Measurements from ENCODE around the gene SLC25A5. TPM values are rescaled to one million over a fixed set of nuclear protein-coding genes. Genes with fewer than 3 reads are reported as not detected.
"Not testable (repeated sequence)": the region's sequence is repeated elsewhere in the genome, so short reads cannot be mapped to it uniquely, and the experiment has no call there.

Gene SLC25A5
- total RNA-seq, 4 donors from 2014 or later, result 110 to 269 (median 202) TPM

DNA sequence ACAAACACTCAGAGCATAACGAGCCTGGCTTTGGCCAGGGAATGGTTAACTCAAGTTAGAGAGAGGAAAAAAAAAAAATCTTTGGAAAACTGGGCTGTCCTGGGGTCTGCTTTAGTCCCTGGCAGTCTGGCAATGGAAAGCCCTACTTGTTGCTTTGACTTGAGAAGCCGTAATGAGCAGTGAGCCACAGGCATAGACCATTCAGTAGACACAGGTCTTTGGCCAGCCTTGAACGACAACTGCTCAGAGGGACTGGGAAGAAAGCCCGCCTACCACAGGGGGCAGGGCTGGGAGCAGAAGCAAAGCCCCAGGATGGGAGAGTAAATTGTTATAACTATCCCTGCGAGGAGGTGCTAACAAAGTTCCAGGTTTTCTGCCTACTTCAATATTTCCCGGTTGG is 43.2 kb upstream of the SLC25A5 start:
- Histone ChIP-seq H3K9me3 (no peaks in the 10 kb centered on the region), H3K27ac (no peak overlapping the region), H3K4me3 (replicated peaks in 1 of 3) (no peak overlapping the region), H3K36me3 (no peaks in the 10 kb centered on the region), H3K27me3 (no peaks in the 10 kb centered on the region), H3K4me1 (no peaks in the 10 kb centered on the region)
- DNase-seq, result no peak
- TF ChIP-seq CTCF (IDR thresholded peaks at IDR 0.05), result no peak
- no peak for TF ChIP-seq POLR2A (IDR thresholded peaks at IDR 0.05)
- 80 to 81% methylated on average over 5 to 6 of the region's 6 CpGs for WGBS, 2 donors
- intact Hi-C loops (cut with DNase I), result no loop called here

DNA sequence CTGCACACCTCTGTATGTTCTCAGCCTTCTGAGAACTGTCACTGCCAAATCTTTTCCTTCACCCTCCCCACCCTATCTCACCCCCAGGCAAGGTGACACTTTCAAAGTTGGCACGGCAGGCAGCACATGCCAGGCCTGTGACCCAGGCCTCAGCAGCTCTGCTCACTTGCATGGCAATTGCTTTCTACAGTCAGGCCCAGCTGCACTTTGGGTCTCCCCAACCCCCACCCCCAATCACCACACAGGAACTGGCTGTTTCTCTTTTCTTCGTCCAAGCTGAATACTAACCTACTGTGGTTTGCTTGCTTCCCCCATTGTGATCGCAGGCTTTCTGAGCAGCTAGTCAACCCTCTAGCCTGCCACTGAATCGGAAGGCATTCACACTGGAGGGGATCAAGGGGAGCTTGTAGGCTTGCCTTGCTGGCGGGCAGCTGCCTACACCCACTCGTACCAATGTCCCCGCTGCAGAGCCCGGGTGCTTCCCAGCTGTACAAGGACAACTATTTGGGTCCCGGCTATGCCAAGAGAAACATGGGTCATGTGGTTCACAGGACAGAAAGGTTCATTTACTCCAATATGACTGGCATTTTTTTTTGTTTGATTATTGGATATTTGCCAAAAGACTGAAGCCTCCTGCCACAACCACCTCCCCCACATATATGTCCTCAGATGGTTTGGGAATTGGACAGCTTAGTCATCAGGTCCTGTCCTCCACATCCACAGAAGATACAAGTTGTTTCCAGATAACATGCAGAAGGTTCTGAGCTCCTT is 41.0 kb upstream of the SLC25A5 start:
- 72 to 92% methylated on average over 7 to 9 of the region's 9 CpGs for WGBS, 2 donors
- no peak for TF ChIP-seq CTCF (IDR thresholded peaks at IDR 0.05)
- no peak for TF ChIP-seq POLR2A (IDR thresholded peaks at IDR 0.05)
- no peak overlapping the region for H3K4me3 ChIP-seq (replicated peaks in 1 of 3)
- no peaks in the 10 kb centered on the region for H3K4me1 ChIP-seq
- H3K36me3 ChIP-seq, result no peaks in the 10 kb centered on the region
- no peak for DNase-seq
- H3K27me3 ChIP-seq, result no peaks in the 10 kb centered on the region
- intact Hi-C loops (cut with DNase I), result no loop called here
- H3K27ac ChIP-seq, result no peak overlapping the region
- H3K9me3 ChIP-seq, result no peaks in the 10 kb centered on the region

- Histone ChIP-seq H3K4me1 (no peaks in the 10 kb centered on the region), H3K27ac (no peak overlapping the region), H3K27me3 (no peaks in the 10 kb centered on the region), H3K4me3 (replicated peaks in 1 of 3) (no peak overlapping the region), H3K36me3 (no peaks in the 10 kb centered on the region), H3K9me3 (no peaks in the 10 kb centered on the region)
- intact Hi-C loops (cut with DNase I), result no loop called here
- TF ChIP-seq POLR2A (IDR thresholded peaks at IDR 0.05) (no peak), CTCF (IDR thresholded peaks at IDR 0.05) (no peak)
- no peak for DNase-seq
- WGBS, 2 donors, result 87 to 89% methylated on average over 4 of the region's 4 CpGs
Observed at GRCh38 chrX:119427795-119428185, 40.5 kb upstream of the SLC25A5 start.

DNA sequence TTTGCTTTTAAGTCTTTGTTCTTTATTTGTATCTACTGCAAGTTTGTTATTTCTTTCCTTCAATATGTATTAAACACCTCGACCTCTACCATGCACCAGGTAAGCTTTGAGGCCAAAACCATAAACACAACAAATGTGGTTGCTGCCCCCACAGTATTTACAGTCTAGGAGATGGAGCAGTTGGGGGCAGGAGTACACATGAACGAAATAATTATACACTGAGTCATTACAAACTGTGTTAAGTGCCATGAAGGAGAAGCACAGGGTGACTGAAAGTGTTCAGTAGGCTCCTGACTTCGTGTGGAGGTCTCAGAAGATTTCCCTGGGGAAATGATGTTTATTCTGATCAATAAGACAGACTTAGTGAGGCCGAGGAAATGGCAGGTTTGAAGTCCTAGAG is 38.8 kb upstream of the SLC25A5 start:
- Histone ChIP-seq H3K9me3 (no peaks in the 10 kb centered on the region), H3K27me3 (no peaks in the 10 kb centered on the region), H3K4me3 (replicated peaks in 1 of 3) (no peak overlapping the region), H3K36me3 (no peaks in the 10 kb centered on the region), H3K4me1 (no peaks in the 10 kb centered on the region), H3K27ac (no peak overlapping the region)
- intact Hi-C loops (cut with DNase I), result no loop called here
- whole genome bisulfite sequencing, 2 donors, result 67 to 82% methylated on average over 3 to 4 of the region's 4 CpGs
- DNase-seq, result no peak
- TF ChIP-seq POLR2A (IDR thresholded peaks at IDR 0.05) (no peak), CTCF (IDR thresholded peaks at IDR 0.05) (no peak)

DNA sequence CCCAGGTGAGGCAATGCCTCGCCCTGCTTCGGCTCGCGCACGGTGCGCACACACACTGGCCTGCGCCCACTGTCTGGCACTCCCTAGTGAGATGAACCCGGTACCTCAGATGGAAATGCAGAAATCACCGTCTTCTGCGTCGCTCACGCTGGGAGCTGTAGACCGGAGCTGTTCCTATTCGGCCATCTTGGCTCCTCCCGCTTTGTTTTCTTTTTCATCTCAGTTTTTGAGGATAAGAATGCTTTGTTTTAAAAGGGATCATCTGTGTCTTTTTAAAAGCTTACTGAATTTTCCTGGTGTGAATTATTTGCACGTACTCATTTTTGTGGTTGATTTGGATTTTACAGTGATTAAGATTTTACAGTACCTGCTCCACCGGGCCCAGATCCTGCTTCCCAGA is 26.9 kb upstream of the SLC25A5 start:
- H3K4me1 ChIP-seq; H3K9me3 ChIP-seq; H3K4me3 ChIP-seq (replicated peaks in 1 of 3); DNase-seq; H3K36me3 ChIP-seq; intact Hi-C loops (cut with DNase I); H3K27me3 ChIP-seq; H3K27ac ChIP-seq: not testable (repeated sequence)
- WGBS, 2 donors, result 87 to 96% methylated on average over 3 to 6 of the region's 17 CpGs
